PC-3 (cell line): Measurements from ENCODE around the gene SIGLEC6. TPM values are rescaled to one million over a fixed set of nuclear protein-coding genes. Genes with fewer than 3 reads are reported as not detected.
A peak's percentile ranks its signal among the peaks of the same experiment; 100 is the strongest.

Source experiments
- ATAC-seq: fragments of 200-7000 bp; cut with Tn5 transposase; 2 replicates; pipeline ENCODE4 v1.9.1; 2020; ENCODE audit warnings: mild to moderate bottlenecking, moderate library complexity
- BruUV-seq: library from RNA; stranded (reverse); fragments of 400-500 nt; replicated peaks from 2 replicates; lab custom pipeline; 2021; lab: Mats Ljungman, UMichigan
- CTCF ChIA-PET: fragments of 300-600 bp; sonication (Branson Sonifier 250); formaldehyde crosslinking; loops from one replicate; lab custom pipeline; 2022; ENCODE audit warnings: antibody characterized with exemption; lab: Charles Lee
- POLR2A ChIA-PET: fragments of 300-600 bp; sonication (Branson Sonifier 250); formaldehyde crosslinking; loops from one replicate; lab custom pipeline; 2022; ENCODE audit warnings: antibody characterized with exemption; ENCODE audit not compliant: unreplicated experiment; lab: Charles Lee
- DNase-seq: peaks from one replicate; pipeline ENCODE4 v3.0.0-alpha.2; 2015
- H2AFZ ChIP-seq: fragments of 300-600 bp; sonication (generic); 2 replicates; pipeline ENCODE4 v1.6.0; 2016; ENCODE audit warnings: antibody characterized with exemption, low read length
- H3F3A ChIP-seq: fragments of 300-600 bp; sonication (generic); one replicate; pipeline ENCODE4 v1.6.0; 2017; ENCODE audit warnings: antibody characterized with exemption, low read length, control low read depth, mild to moderate bottlenecking; ENCODE audit not compliant: unreplicated experiment
- H3K27ac ChIP-seq: fragments of 300-600 bp; sonication (generic); 2 replicates; pipeline ENCODE4 v1.5.1; 2016; ENCODE audit warnings: mild to moderate bottlenecking, low read length
- H3K27me3 ChIP-seq: fragments of 300-600 bp; sonication (generic); 2 replicates; pipeline ENCODE4 v1.6.1; 2016; ENCODE audit warnings: low read length, mixed read lengths
- H3K36me3 ChIP-seq: fragments of 300-600 bp; sonication (generic); 2 replicates; pipeline ENCODE4 v1.6.1; 2016; ENCODE audit warnings: low read depth, mixed run types, low read length, mixed read lengths
- H3K4me1 ChIP-seq: fragments of 300-600 bp; sonication (generic); 2 replicates; pipeline ENCODE4 v1.5.1; 2016; ENCODE audit warnings: low read length; ENCODE audit not compliant: insufficient read depth
- H3K4me2 ChIP-seq: fragments of 300-600 bp; sonication (generic); 2 replicates; pipeline ENCODE4 v1.6.0; 2016; ENCODE audit warnings: low read length
- H3K4me3 ChIP-seq: fragments of 300-600 bp; sonication (generic); 2 replicates; pipeline ENCODE4 v1.5.1; 2016; ENCODE audit warnings: mild to moderate bottlenecking, low read length, mixed read lengths
- H3K79me2 ChIP-seq: fragments of 300-600 bp; sonication (generic); 2 replicates; pipeline ENCODE4 v1.6.1; 2017; ENCODE audit warnings: low read length, mixed read lengths
- H3K9ac ChIP-seq: fragments of 300-600 bp; sonication (generic); 2 replicates; pipeline ENCODE4 v1.6.0; 2016; ENCODE audit warnings: mild to moderate bottlenecking, low read length
- H3K9me2 ChIP-seq: fragments of 300-600 bp; sonication (generic); replicated peaks from 2 replicates; pipeline ENCODE4 v1.6.1; 2016; ENCODE audit warnings: mixed run types, low read length, mixed read lengths
- H3K9me3 ChIP-seq: fragments of 300-600 bp; sonication (generic); 2 replicates; pipeline ENCODE4 v1.6.1; 2016; ENCODE audit warnings: low read length, mixed read lengths
- H4K20me1 ChIP-seq: fragments of 300-600 bp; sonication (generic); 2 replicates; pipeline ENCODE4 v1.6.1; 2016; ENCODE audit warnings: low read length, mixed read lengths
- CTCF ChIP-seq: fragments of 300-600 bp; sonication (generic); conservative IDR thresholded peaks from 2 replicates; pipeline ENCODE4 v1.5.1; 2017; ENCODE audit warnings: antibody characterized with exemption, low read depth, mild to moderate bottlenecking, low read length
- EZH2 ChIP-seq: fragments of 300-600 bp; sonication (generic); IDR thresholded peaks from one replicate; pipeline ENCODE4 v1.6.1; 2017; ENCODE audit warnings: antibody characterized with exemption, mild to moderate bottlenecking, low read length; ENCODE audit not compliant: unreplicated experiment
- EZH2phosphoT487 ChIP-seq: fragments of 300-600 bp; sonication (generic); IDR thresholded peaks from 2 replicates; pipeline ENCODE4 v1.6.1; 2018; ENCODE audit warnings: mild to moderate bottlenecking, antibody characterized with exemption, low read length, borderline replicate concordance
- intact Hi-C: fragments of 100-400 bp; cut with micrococcal nuclease; formaldehyde crosslinking; loops from 2 replicates; pipeline ENCODE4 v1.9.0; 2023
- total RNA-seq: library from RNA; depleted of rRNA; stranded (reverse); fragments of >200 nt; gene quantifications from 2 replicates; pipeline ENCODE4 v1.2.3, GENCODE V29; 2014

Gene SIGLEC6
- total RNA-seq, 1 experiment from 2014 or later: not detected

GRCh38 chr19:51573331-51573730 lies 41.9 kb upstream of the SIGLEC6 start:
- BruUV-seq: no TSS peak
- Histone ChIP-seq H3K4me3 (peak overlapping the region; percentile 81), H3K27ac (peak overlapping the region; percentile 75), H2AFZ (no peak overlapping the region), H3K27me3 (no peaks in the 10 kb centered on the region), H3K9me3 (no peaks in the 10 kb centered on the region), H3K4me2 (peak overlapping the region; percentile 97), H4K20me1 (no peaks in the 10 kb centered on the region), H3K9ac (peak overlapping the region; percentile 62), H3K79me2 (peaks cover 64% of the 10 kb centered on the region), H3F3A (peaks cover 5% of the 10 kb centered on the region), H3K4me1 (peaks cover 49% of the 10 kb centered on the region), H3K36me3 (peaks cover 32% of the 10 kb centered on the region), H3K9me2 (no peaks in the 10 kb centered on the region)
- ChIA-PET CTCF (no interaction called here), POLR2A (no interaction called here)
- peak; percentile 42 for DNase-seq
- ATAC-seq: peak; percentile 3; the same call in 1 of the 2 replicates
- TF ChIP-seq EZH2 (no peak), CTCF (no peak), EZH2phosphoT487 (no peak)
- intact Hi-C loops: no loop called here

- Histone ChIP-seq H4K20me1 (no peaks in the 10 kb centered on the region), H3K4me3 (peak overlapping the region; percentile 81), H3K9ac (peak overlapping the region; percentile 62), H3K4me1 (peaks cover 53% of the 10 kb centered on the region), H3K27me3 (no peaks in the 10 kb centered on the region), H2AFZ (no peak overlapping the region), H3K9me3 (no peaks in the 10 kb centered on the region), H3K27ac (peak overlapping the region; percentile 75), H3F3A (peaks cover 5% of the 10 kb centered on the region), H3K9me2 (no peaks in the 10 kb centered on the region), H3K79me2 (peaks cover 64% of the 10 kb centered on the region), H3K36me3 (peaks cover 32% of the 10 kb centered on the region), H3K4me2 (peak overlapping the region; percentile 97)
- DNase-seq (peak; percentile 95), ATAC-seq (peak; percentile 73)
- BruUV-seq: no TSS peak
- POLR2A ChIA-PET: no interaction called here
- intact Hi-C loops: no loop called here
- no peak for TF ChIP-seq CTCF
- no peak for TF ChIP-seq EZH2phosphoT487
- TF ChIP-seq EZH2: no peak
- CTCF ChIA-PET: no interaction called here
Observed at GRCh38 chr19:51572908-51573307, 41.4 kb upstream of the SIGLEC6 start.

GRCh38 chr19:51572410-51572809 lies 40.9 kb upstream of the SIGLEC6 start:
- H4K20me1 ChIP-seq: no peaks in the 10 kb centered on the region
- TF ChIP-seq CTCF (no peak), EZH2 (no peak), EZH2phosphoT487 (no peak)
- ChIA-PET POLR2A (no interaction called here), CTCF (no interaction called here)
- H3K9me2 ChIP-seq: no peaks in the 10 kb centered on the region
- DNase-seq (peak; percentile 61), ATAC-seq (peak; percentile 25)
- H3K9me3 ChIP-seq: no peaks in the 10 kb centered on the region
- H3K79me2 ChIP-seq: peaks cover 64% of the 10 kb centered on the region
- no peak overlapping the region for H2AFZ ChIP-seq
- H3K36me3 ChIP-seq: peaks cover 32% of the 10 kb centered on the region
- no peaks in the 10 kb centered on the region for H3K27me3 ChIP-seq
- H3K9ac ChIP-seq: peak overlapping the region; percentile 62
- H3K4me3 ChIP-seq: peak overlapping the region; percentile 81
- intact Hi-C loops: no loop called here
- peak overlapping the region; percentile 97 for H3K4me2 ChIP-seq
- peak overlapping the region; percentile 75 for H3K27ac ChIP-seq
- no TSS peak for BruUV-seq
- H3K4me1 ChIP-seq: peaks cover 58% of the 10 kb centered on the region
- peaks cover 5% of the 10 kb centered on the region for H3F3A ChIP-seq
